Kidney (tissue), 14 donors: ENCODE results near the gene SMARCA2. TPM values are rescaled to one million over a fixed set of nuclear protein-coding genes. Genes with fewer than 3 reads are reported as not detected.
A peak's percentile ranks its signal among the peaks of the same experiment; 100 is the strongest.

Experiments
- DNase-seq, 5 donors: peaks; one replicate each; pipeline ENCODE4 v3.0.0-alpha.2; 2013 to 2020
- FAIRE-seq: peaks from 2 replicates; lab custom pipeline; 2012; peaks lifted over from hg19 to GRCh38; lab: Jason Lieb, UNC
- H3K27ac ChIP-seq, 2 donors: one replicate each; pipeline ENCODE4 v1.7.0; 2013; ENCODE audit warnings: low read depth in 2 of 2, low read length in 2 of 2, inconsistent platforms in 1 of 2
- H3K27me3 ChIP-seq: one replicate; pipeline ENCODE4 v1.7.1; 2013; ENCODE audit warnings: low read length, inconsistent platforms; ENCODE audit not compliant: control insufficient read depth, insufficient read depth
- H3K36me3 ChIP-seq, 3 donors: one replicate each; pipeline versions ENCODE4 v1.7.0 to v1.7.1; 2013; ENCODE audit warnings: low read length in 3 of 3, control low read depth in 1 of 3, inconsistent platforms in 1 of 3; ENCODE audit not compliant: insufficient read depth in 3 of 3, control insufficient read depth in 2 of 3
- H3K4me1 ChIP-seq, 3 donors: one replicate each; pipeline versions ENCODE4 v1.7.0 to v1.7.1; 2013; ENCODE audit warnings: low read length in 3 of 3, inconsistent platforms in 1 of 3, low read depth in 1 of 3; ENCODE audit not compliant: control insufficient read depth in 2 of 3, insufficient read depth in 2 of 3
- H3K4me3 ChIP-seq, 3 donors: one replicate each; pipeline versions ENCODE4 v1.7.0 to v1.8.1; 2013; ENCODE audit warnings: low read length in 3 of 3, control low read depth in 1 of 3, inconsistent platforms in 1 of 3
- H3K9ac ChIP-seq, 3 donors: one replicate each; pipeline versions ENCODE4 v1.7.0 to v1.7.1; 2013; ENCODE audit warnings: low read length in 3 of 3, control low read depth in 1 of 3, inconsistent platforms in 1 of 3
- H3K9me3 ChIP-seq, 3 donors: one replicate each; pipeline versions ENCODE4 v1.7.0 to v1.7.1; 2013; ENCODE audit warnings: low read length in 3 of 3, control low read depth in 1 of 3, inconsistent platforms in 1 of 3; ENCODE audit not compliant: control insufficient read depth in 2 of 3, insufficient read depth in 1 of 3
- CTCF ChIP-seq: IDR thresholded peaks from 3 replicates; pipeline ENCODE4 v1.5.1; 2012; ENCODE audit warnings: mild to moderate bottlenecking, moderate library complexity, borderline replicate concordance; ENCODE audit not compliant: insufficient read depth; ENCODE audit errors: extremely low read depth
- intact Hi-C: fragments of 100-400 bp; cut with DNase I; formaldehyde crosslinking; loops from one replicate; pipeline ENCODE4 v1.11.1; 2022
- polyA plus RNA-seq: library from polyadenylated mRNA; stranded (reverse); fragments of 350-450 nt; fragmentation: Illumina TruSeq; extraction: RNeasy Lipid Tissue Mini Kit (QIAGEN cat#74804); gene quantifications from one replicate; pipeline ENCODE4 v1.2.3, GENCODE V29; 2014; ENCODE audit warnings: low read depth, low replicate concordance; ENCODE audit not compliant: insufficient read depth
- total RNA-seq: library from RNA; stranded (reverse); fragmentation: NEBNext Ultra II Directional; extraction: Animal tissue kit (Norgen Biotek cat#: 25700); gene quantifications from one replicate; pipeline ENCODE4 v1.2.1, GENCODE V29; 2021
- donor health status: control.
- donor health status: control.
- donor health status: control.
- donor health status: control.
- donor health status: control.
- donor health status: DM: yes; HTN: yes; CAD: no.
- donor health status: Normal renal cell carcinoma (clear cell type).

SMARCA2 gene
- total and polyA plus RNA-seq, 2 donors from 2014 or later = 54.3 to 189 TPM

GRCh38 chr9:2087500-2088313 is 72.6 kb downstream of the SMARCA2 start:
- DNase-seq (peak in 1 of 5 donors; percentile 34), FAIRE-seq (no peak)
- no peaks in the 10 kb centered on the region for H3K9me3 ChIP-seq
- intact Hi-C loops = no loop called here
- H3K4me3 ChIP-seq = no peak overlapping the region
- no peaks in the 10 kb centered on the region for H3K27me3 ChIP-seq
- peak; percentile 50 for TF ChIP-seq CTCF
- H3K9ac ChIP-seq = no peak overlapping the region
- no peaks in the 10 kb centered on the region for H3K4me1 ChIP-seq
- H3K36me3 ChIP-seq = peaks cover 5 to 40% (median 18%) of the 10 kb centered on the region in 3 donors
- H3K27ac ChIP-seq = no peak overlapping the region

GRCh38 chr9:2093920-2094597 is 78.9 kb downstream of the SMARCA2 start:
- Histone ChIP-seq H3K9me3 (no peaks in the 10 kb centered on the region), H3K27ac (no peak overlapping the region), H3K4me1 (peaks cover 0 to 2% (median 0%) of the 10 kb centered on the region in 3 donors), H3K36me3 (peaks cover 2 to 37% (median 23%) of the 10 kb centered on the region in 3 donors), H3K4me3 (no peak overlapping the region), H3K27me3 (no peaks in the 10 kb centered on the region), H3K9ac (no peak overlapping the region)
- no peak for TF ChIP-seq CTCF
- FAIRE-seq = no peak
- intact Hi-C loops = no loop called here
- DNase-seq = peak in 1 of 5 donors; percentile 23

GRCh38 chr9:2096376-2096970 is 81.3 kb downstream of the SMARCA2 start:
- Histone ChIP-seq H3K27ac (no peak overlapping the region), H3K4me3 (no peak overlapping the region), H3K9me3 (no peaks in the 10 kb centered on the region), H3K9ac (no peak overlapping the region), H3K36me3 (peaks cover 2 to 42% (median 27%) of the 10 kb centered on the region in 3 donors), H3K4me1 (peaks cover 0 to 2% (median 0%) of the 10 kb centered on the region in 3 donors), H3K27me3 (no peaks in the 10 kb centered on the region)
- intact Hi-C loops = no loop called here
- DNase-seq (no peak), FAIRE-seq (no peak)
- no peak for TF ChIP-seq CTCF
